ENCODE results near the gene ATN1. TPM values are rescaled to one million over a fixed set of nuclear protein-coding genes. Genes with fewer than 3 reads are reported as not detected.

ATN1 gene
- total RNA-seq, 1 donor from 2014 or later: 144 TPM

DNA sequence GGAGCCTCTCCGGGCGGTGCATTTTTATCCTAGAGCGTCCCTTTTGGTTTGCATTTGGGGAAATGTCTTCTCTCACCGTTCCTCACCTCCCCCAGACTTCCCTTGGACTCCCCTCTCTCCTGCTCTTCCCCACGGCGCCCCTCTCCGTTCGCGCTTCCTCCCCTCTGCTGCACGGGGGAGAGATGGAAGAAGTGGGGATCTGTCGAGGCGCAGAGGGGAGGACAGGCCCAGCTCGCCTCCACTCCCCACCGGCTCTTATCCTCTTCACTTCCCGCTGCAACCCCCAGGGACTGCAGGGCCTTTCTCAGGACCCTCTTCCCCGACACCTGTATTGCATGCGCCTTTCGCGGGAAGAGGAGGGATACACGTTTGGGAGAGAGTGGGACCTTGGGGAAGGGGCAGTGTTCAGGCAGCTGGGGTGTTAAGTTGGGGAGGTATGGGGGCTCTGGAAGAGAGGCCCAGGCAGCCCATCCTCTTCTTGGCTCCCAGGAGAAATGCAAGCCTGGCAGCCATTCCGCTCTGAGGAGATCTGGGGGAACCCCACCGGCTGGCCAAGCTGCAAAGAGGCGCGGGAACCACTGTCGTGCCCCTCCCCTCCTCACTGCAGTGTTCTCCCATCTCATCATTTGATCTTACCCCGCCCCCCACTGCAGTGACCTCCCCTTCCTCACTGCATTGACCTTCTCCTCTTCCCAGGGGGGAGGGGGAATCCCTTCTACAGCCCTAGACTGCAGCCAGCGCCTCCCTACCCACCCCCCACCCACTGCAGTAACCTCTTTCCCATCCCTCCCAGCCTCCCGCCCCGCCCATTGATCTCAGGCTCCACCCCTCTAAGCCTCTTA lies 12.6 kb upstream of the ATN1 start:
- Mint-ChIP-seq H3K27me3 (ENCODE audit: unreplicated experiment) (peaks cover 23% of the 10 kb centered on the region), H3K4me1 (ENCODE audit: unreplicated experiment) (peaks cover 20% of the 10 kb centered on the region), H3K27ac (ENCODE audit: unreplicated experiment) (peak overlapping the region; percentile 42), H3K9me3 (ENCODE audit: unreplicated experiment) (no peaks in the 10 kb centered on the region), H3K4me3 (ENCODE audit: unreplicated experiment) (peak overlapping the region; percentile 86), H3K36me3 (ENCODE audit: low read depth, unreplicated experiment) (peaks cover 5% of the 10 kb centered on the region)
- TF ChIP-seq, protein P1, sequence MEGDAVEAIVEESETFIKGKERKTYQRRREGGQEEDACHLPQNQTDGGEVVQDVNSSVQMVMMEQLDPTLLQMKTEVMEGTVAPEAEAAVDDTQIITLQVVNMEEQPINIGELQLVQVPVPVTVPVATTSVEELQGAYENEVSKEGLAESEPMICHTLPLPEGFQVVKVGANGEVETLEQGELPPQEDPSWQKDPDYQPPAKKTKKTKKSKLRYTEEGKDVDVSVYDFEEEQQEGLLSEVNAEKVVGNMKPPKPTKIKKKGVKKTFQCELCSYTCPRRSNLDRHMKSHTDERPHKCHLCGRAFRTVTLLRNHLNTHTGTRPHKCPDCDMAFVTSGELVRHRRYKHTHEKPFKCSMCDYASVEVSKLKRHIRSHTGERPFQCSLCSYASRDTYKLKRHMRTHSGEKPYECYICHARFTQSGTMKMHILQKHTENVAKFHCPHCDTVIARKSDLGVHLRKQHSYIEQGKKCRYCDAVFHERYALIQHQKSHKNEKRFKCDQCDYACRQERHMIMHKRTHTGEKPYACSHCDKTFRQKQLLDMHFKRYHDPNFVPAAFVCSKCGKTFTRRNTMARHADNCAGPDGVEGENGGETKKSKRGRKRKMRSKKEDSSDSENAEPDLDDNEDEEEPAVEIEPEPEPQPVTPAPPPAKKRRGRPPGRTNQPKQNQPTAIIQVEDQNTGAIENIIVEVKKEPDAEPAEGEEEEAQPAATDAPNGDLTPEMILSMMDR (IDR thresholded peaks at IDR 0.05; ENCODE audit: unreplicated experiment): no peak
- no peak for DNase-seq (ENCODE audit: low spot score)

DNA sequence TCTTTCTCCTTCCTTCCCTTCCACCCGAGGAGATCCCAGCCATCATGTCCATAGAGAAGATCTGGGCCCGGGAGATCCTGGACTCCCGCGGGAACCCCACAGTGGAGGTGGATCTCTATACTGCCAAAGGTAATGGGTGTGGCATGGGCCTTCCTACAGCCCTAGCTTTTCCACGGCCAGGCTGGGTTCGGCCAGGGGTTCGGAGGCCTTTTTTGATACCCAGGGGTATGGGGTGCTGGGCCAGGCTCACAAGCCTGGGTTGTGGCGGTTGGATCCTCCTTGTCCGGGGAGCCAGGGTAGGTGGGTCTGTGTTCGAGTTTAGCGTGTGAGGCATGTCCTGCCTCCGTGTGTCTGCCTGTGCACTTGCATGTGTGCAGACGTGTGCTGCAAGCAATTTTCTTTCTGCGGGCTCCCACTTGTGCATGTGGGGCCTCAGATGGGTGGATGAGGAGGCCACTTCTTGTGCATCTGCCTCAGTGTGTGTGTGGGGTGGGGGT lies 11.9 kb upstream of the ATN1 start:
- peaks cover 21% of the 10 kb centered on the region for H3K27me3 Mint-ChIP-seq (ENCODE audit: unreplicated experiment)
- no peak overlapping the region for H3K4me3 Mint-ChIP-seq (ENCODE audit: unreplicated experiment)
- H3K4me1 Mint-ChIP-seq (ENCODE audit: unreplicated experiment): peaks cover 20% of the 10 kb centered on the region
- no peak for DNase-seq (ENCODE audit: low spot score)
- peaks cover 5% of the 10 kb centered on the region for H3K36me3 Mint-ChIP-seq (ENCODE audit: low read depth, unreplicated experiment)
- TF ChIP-seq, protein P1 (IDR thresholded peaks at IDR 0.05; ENCODE audit: unreplicated experiment): no peak
- H3K27ac Mint-ChIP-seq (ENCODE audit: unreplicated experiment): no peak overlapping the region
- H3K9me3 Mint-ChIP-seq (ENCODE audit: unreplicated experiment): no peaks in the 10 kb centered on the region

DNA sequence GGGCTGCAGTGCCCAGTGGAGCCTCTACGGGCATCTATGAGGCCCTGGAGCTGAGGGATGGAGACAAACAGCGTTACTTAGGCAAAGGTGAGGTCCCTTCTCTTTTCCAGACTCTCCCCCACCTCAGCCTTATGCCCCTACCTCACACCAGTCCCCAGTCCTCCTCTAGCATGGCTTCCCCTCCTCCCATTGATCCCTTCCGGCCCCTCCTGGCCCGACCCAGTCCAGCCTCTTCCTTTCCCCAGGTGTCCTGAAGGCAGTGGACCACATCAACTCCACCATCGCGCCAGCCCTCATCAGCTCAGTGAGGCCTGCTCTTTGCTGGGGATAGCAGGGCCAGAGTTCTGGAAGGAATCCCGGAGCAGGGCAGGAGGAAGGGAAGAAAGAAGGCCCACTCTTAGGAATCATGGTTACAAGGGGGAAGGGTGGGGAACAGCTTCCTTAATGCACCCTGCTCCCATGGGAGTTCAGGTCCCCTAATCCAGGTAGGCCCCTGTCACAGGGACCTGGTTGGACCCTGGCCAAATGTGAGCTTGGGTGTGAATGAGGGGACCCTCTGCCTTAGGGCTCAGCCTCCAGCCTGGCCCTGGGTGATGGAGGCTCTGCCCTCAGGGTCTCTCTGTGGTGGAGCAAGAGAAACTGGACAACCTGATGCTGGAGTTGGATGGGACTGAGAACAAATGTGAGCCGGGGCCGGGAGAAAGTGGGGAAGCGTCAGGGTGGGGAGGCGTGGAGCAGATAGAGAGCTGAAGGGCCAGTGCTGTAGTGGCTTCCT lies 11.1 kb upstream of the ATN1 start:
- Mint-ChIP-seq H3K4me3 (ENCODE audit: unreplicated experiment) (no peak overlapping the region), H3K27me3 (ENCODE audit: unreplicated experiment) (peaks cover 17% of the 10 kb centered on the region), H3K27ac (ENCODE audit: unreplicated experiment) (no peak overlapping the region), H3K36me3 (ENCODE audit: low read depth, unreplicated experiment) (peaks cover 5% of the 10 kb centered on the region), H3K4me1 (ENCODE audit: unreplicated experiment) (peaks cover 20% of the 10 kb centered on the region), H3K9me3 (ENCODE audit: unreplicated experiment) (no peaks in the 10 kb centered on the region)
- no peak for DNase-seq (ENCODE audit: low spot score)
- TF ChIP-seq, protein P1 (IDR thresholded peaks at IDR 0.05; ENCODE audit: unreplicated experiment): no peak

DNA sequence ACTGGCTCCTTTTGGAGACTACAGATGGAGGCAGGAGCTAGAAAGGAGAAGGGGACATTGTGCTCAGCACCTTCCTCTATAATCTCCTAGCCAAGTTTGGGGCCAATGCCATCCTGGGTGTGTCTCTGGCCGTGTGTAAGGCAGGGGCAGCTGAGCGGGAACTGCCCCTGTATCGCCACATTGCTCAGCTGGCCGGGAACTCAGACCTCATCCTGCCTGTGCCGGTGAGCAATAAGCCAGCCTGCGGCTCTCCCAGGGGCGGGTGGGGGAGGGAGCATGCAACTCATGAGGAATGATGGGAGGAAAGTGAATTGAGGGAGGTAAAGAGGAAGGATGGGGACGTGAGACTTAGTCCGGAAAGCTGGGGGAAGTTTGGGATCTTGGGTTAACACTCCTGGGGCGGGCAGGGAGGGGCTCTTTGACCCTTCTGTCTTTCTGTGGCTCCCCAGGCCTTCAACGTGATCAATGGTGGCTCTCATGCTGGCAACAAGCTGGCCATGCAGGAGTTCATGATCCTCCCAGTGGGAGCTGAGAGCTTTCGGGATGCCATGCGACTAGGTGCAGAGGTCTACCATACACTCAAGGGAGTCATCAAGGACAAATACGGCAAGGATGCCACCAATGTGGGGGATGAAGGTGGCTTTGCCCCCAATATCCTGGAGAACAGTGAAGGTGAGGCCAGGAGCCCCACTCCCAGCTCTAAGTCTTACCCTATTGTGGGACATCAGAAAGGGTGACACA lies 10.1 kb upstream of the ATN1 start:
- Mint-ChIP-seq H3K4me3 (ENCODE audit: unreplicated experiment) (no peak overlapping the region), H3K36me3 (ENCODE audit: low read depth, unreplicated experiment) (peaks cover 6% of the 10 kb centered on the region)
- DNase-seq (ENCODE audit: low spot score): no peak

More for the DNA sequence above, 10.1 kb upstream of the ATN1 start:
- TF ChIP-seq, protein P1 (IDR thresholded peaks at IDR 0.05; ENCODE audit: unreplicated experiment): no peak
- Mint-ChIP-seq H3K27ac (ENCODE audit: unreplicated experiment) (no peak overlapping the region), H3K9me3 (ENCODE audit: unreplicated experiment) (no peaks in the 10 kb centered on the region), H3K4me1 (ENCODE audit: unreplicated experiment) (peaks cover 26% of the 10 kb centered on the region), H3K27me3 (ENCODE audit: unreplicated experiment) (peaks cover 15% of the 10 kb centered on the region)

All from endothelial cell (in vitro differentiated cells).